T-cell (primary cell): ENCODE measurements around the gene ZFYVE27. TPM values are rescaled to one million over a fixed set of nuclear protein-coding genes. Genes with fewer than 3 reads are reported as not detected.

Source experiments
- ATAC-seq, 4 experiments: fragments of 200-7000 bp in 3 of 4; fragments of 150-1000 bp in 1 of 4; cut with Tn5 transposase; replicated peaks in 1 of 4; 1 replicate in 3 of 4; 2 replicates in 1 of 4; pipeline ENCODE4 v1.10.0; 2021; ENCODE audit warnings: moderate library complexity in 3 of 4, mild to moderate bottlenecking in 2 of 4, moderate number of reproducible peaks in 1 of 4
- CTCF ChIA-PET, 2 donors: fragments of 300-600 bp; sonication (Branson Sonifier 250); formaldehyde crosslinking; loops; one replicate each; lab custom pipeline; 2022; ENCODE audit warnings: antibody characterized with exemption in 2 of 2; lab: Charles Lee
- POLR2A ChIA-PET, 2 donors: fragments of 300-600 bp; sonication (Branson Sonifier 250); formaldehyde crosslinking; loops; one replicate each; lab custom pipeline; 2022; ENCODE audit warnings: antibody characterized with exemption in 2 of 2; lab: Charles Lee
- DNase-seq, 35 experiments: peaks; one replicate each; pipeline versions ENCODE4 v3.0.0 to v3.0.0-alpha.2; 2013 to 2023
- H3K27ac ChIP-seq: one replicate; pipeline ENCODE4 v1.5.1; 2013; ENCODE audit warnings: low read length
- H3K27me3 ChIP-seq, 2 experiments: replicated peaks in 1 of 2; 1 replicate in 1 of 2; 2 replicates in 1 of 2; pipeline versions ENCODE4 v1.6.1 to v1.7.0; 2013; ENCODE audit warnings: low read length in 1 of 2, mixed read lengths in 1 of 2; ENCODE audit not compliant: control insufficient read depth in 2 of 2, insufficient read depth in 2 of 2; ENCODE audit errors: extremely low read depth in 1 of 2
- H3K36me3 ChIP-seq, 2 donors: 1 replicate in 1 of 2; 2 replicates in 1 of 2; pipeline versions ENCODE4 v1.6.1 to v1.7.0; 2013; ENCODE audit warnings: low read length in 1 of 2; ENCODE audit not compliant: control insufficient read depth in 2 of 2, insufficient read depth in 1 of 2; ENCODE audit errors: extremely low read depth in 1 of 2
- H3K4me1 ChIP-seq, 2 experiments: 1 replicate in 1 of 2; 2 replicates in 1 of 2; pipeline versions ENCODE4 v1.6.1 to v1.7.0; 2013; ENCODE audit warnings: low read length in 2 of 2, mixed read lengths in 1 of 2; ENCODE audit not compliant: insufficient read depth in 2 of 2, control insufficient read depth in 1 of 2; ENCODE audit errors: extremely low read depth in 1 of 2
- H3K4me3 ChIP-seq, 2 donors: 1 replicate in 1 of 2; 2 replicates in 1 of 2; pipeline versions ENCODE4 v1.5.1 to v1.7.0; 2013; ENCODE audit warnings: mild to moderate bottlenecking in 2 of 2, low read length in 1 of 2, moderate library complexity in 1 of 2; ENCODE audit not compliant: control insufficient read depth in 1 of 2; ENCODE audit errors: extremely low read depth in 1 of 2
- H3K9me3 ChIP-seq: 2 replicates; pipeline ENCODE4 v1.7.0; 2013
- H3K27ac Mint-ChIP-seq, 2 donors: one replicate each; pipeline ENCODE4 v1.8.0; 2020 to 2021; ENCODE audit warnings: mild to moderate bottlenecking in 2 of 2, mixed read lengths in 2 of 2
- H3K27me3 Mint-ChIP-seq, 2 donors: one replicate each; pipeline ENCODE4 v1.8.0; 2021 to 2022; ENCODE audit warnings: mixed read lengths in 2 of 2
- H3K36me3 Mint-ChIP-seq: one replicate; pipeline ENCODE4 v1.8.0; 2021; ENCODE audit warnings: mixed read lengths
- H3K4me1 Mint-ChIP-seq, 3 donors: one replicate each; pipeline ENCODE4 v1.8.0; 2020 to 2022; ENCODE audit warnings: mixed read lengths in 3 of 3, mild to moderate bottlenecking in 1 of 3
- H3K4me3 Mint-ChIP-seq, 3 donors: one replicate each; pipeline ENCODE4 v1.8.0; 2020 to 2022; ENCODE audit warnings: mild to moderate bottlenecking in 3 of 3, mixed read lengths in 3 of 3, moderate library complexity in 3 of 3
- H3K9me3 Mint-ChIP-seq, 3 donors: one replicate each; pipeline ENCODE4 v1.8.0; 2020 to 2022; ENCODE audit warnings: mixed read lengths in 3 of 3
- WGBS: methylation state at CpG from one replicate; pipeline ENCODE4 v1.1.5; 2013; ENCODE audit warnings: missing lambda C conversion rate; ENCODE audit not compliant: insufficient coverage; 5-methylcytosine and 5-hydroxymethylcytosine counted together
- total RNA-seq, 35 experiments: library from RNA in 6 of 35; stranded (reverse) in 6 of 35; fragments of 120-200 nt in 1 of 35; gene quantifications; one replicate each; pipeline versions ENCODE4 v1.2.1 to v1.2.4 and lab custom pipeline; 2013 to 2026

ZFYVE27 gene
- total RNA-seq, 5 donors from 2014 or later (not counting 1 experiment from before 2014, with no cell fraction given) = 57.6 to 68.0 (median 60.0) TPM

GRCh38 chr10:97701438-97702069 lies 35.4 kb upstream of the ZFYVE27 start:
- H3K9me3 Mint-ChIP-seq = no peaks in the 10 kb centered on the region
- Histone ChIP-seq H3K27ac (no peak overlapping the region), H3K4me1 (no peaks in the 10 kb centered on the region), H3K27me3 (peaks cover 0 to 10% of the 10 kb centered on the region in 2 experiments), H3K36me3 (no peaks in the 10 kb centered on the region), H3K9me3 (no peaks in the 10 kb centered on the region), H3K4me3 (no peak overlapping the region)
- CTCF ChIA-PET = interaction anchor here (0.5 to 2.7 kb wide), 18 partner anchors 8 to 340 kb away, joined by 3 to 29 read pairs (median 7); partner anchors contain the start of genes AVPI1 (in 1 of the 2) and ZFYVE27 (in 1 of the 2)
- H3K27ac Mint-ChIP-seq = no peak overlapping the region
- peaks cover 0 to 4% of the 10 kb centered on the region in 2 donors for H3K27me3 Mint-ChIP-seq
- H3K36me3 Mint-ChIP-seq = no peaks in the 10 kb centered on the region
- H3K4me1 Mint-ChIP-seq = no peaks in the 10 kb centered on the region
- peak; percentile 82 to 95 (median 84) for ATAC-seq
- DNase-seq = peak in 28 of 35 experiments; percentile 11 to 78 (median 28)
- 58% methylated on average over 9 of the region's 12 CpGs for WGBS
- POLR2A ChIA-PET = interaction anchor here in 1 of 2 donors (0.5 kb wide), 1 partner anchor 17 kb away, joined by 7 read pairs; no protein-coding TSS in a partner anchor
- no peak overlapping the region for H3K4me3 Mint-ChIP-seq

- Histone ChIP-seq H3K27ac (no peak overlapping the region), H3K27me3 (peaks cover 0 to 23% of the 10 kb centered on the region in 2 experiments), H3K9me3 (no peaks in the 10 kb centered on the region), H3K4me3 (no peak overlapping the region), H3K4me1 (no peaks in the 10 kb centered on the region), H3K36me3 (no peaks in the 10 kb centered on the region)
- DNase-seq (no peak), ATAC-seq (no peak)
- Mint-ChIP-seq H3K27ac (no peak overlapping the region), H3K9me3 (no peaks in the 10 kb centered on the region), H3K4me3 (no peak overlapping the region), H3K4me1 (no peaks in the 10 kb centered on the region), H3K36me3 (no peaks in the 10 kb centered on the region), H3K27me3 (peaks cover 7 to 11% of the 10 kb centered on the region in 2 donors)
- CTCF ChIA-PET = interaction anchor here (0.8 to 2.7 kb wide), 4 partner anchors 26 to 33 kb away, joined by 3 to 29 read pairs (median 4); partner anchors contain the start of gene ZFYVE27 (in 1 of the 2)
- POLR2A ChIA-PET = no interaction called here
- 83% methylated on average over 4 of the region's 7 CpGs for WGBS
Measured at GRCh38 chr10:97703398-97704067, 33.4 kb upstream of the ZFYVE27 start.

GRCh38 chr10:97704341-97704740 lies 32.6 kb upstream of the ZFYVE27 start:
- peaks cover 0 to 3% (median under 1%) of the 10 kb centered on the region in 3 donors for H3K4me1 Mint-ChIP-seq
- H3K27ac Mint-ChIP-seq = no peak overlapping the region
- Histone ChIP-seq H3K4me1 (no peaks in the 10 kb centered on the region), H3K9me3 (no peaks in the 10 kb centered on the region), H3K36me3 (no peaks in the 10 kb centered on the region), H3K27ac (no peak overlapping the region), H3K27me3 (peaks cover 0 to 26% of the 10 kb centered on the region in 2 experiments), H3K4me3 (no peak overlapping the region)
- CTCF ChIA-PET = interaction anchor here (1.4 to 1.5 kb wide), 2 partner anchors 26 to 32 kb away, joined by 3 to 4 read pairs; partner anchors contain the start of gene ZFYVE27 (in 1 of the 2)
- H3K4me3 Mint-ChIP-seq = no peak overlapping the region
- no peak for DNase-seq
- POLR2A ChIA-PET = no interaction called here
- WGBS = 75% methylated on average over 1 of the region's 1 CpG
- H3K36me3 Mint-ChIP-seq = no peaks in the 10 kb centered on the region
- H3K9me3 Mint-ChIP-seq = no peaks in the 10 kb centered on the region
- no peak for ATAC-seq
- peaks cover 10 to 18% of the 10 kb centered on the region in 2 donors for H3K27me3 Mint-ChIP-seq

GRCh38 chr10:97705006-97705670 lies 31.8 kb upstream of the ZFYVE27 start:
- H3K36me3 Mint-ChIP-seq = no peaks in the 10 kb centered on the region
- no CpG with 5 or more reads among the region's 3 CpGs for WGBS
- no peak overlapping the region for H3K27ac Mint-ChIP-seq
- H3K4me1 ChIP-seq = no peaks in the 10 kb centered on the region
- POLR2A ChIA-PET = no interaction called here
- no peaks in the 10 kb centered on the region for H3K36me3 ChIP-seq
- peaks cover 15 to 26% of the 10 kb centered on the region in 2 donors for H3K27me3 Mint-ChIP-seq
- peaks cover 0 to 6% (median 3%) of the 10 kb centered on the region in 3 donors for H3K4me1 Mint-ChIP-seq
- DNase-seq (no peak), ATAC-seq (no peak)
- H3K9me3 Mint-ChIP-seq = no peaks in the 10 kb centered on the region
- CTCF ChIA-PET = interaction anchor here (0.9 to 1.5 kb wide), 3 partner anchors 18 to 31 kb away, joined by 3 to 4 read pairs (median 3); partner anchors contain the start of gene ZFYVE27 (in 1 of the 2)
- no peak overlapping the region for H3K27ac ChIP-seq
- H3K27me3 ChIP-seq = peaks cover 0 to 32% of the 10 kb centered on the region in 2 experiments
- H3K4me3 ChIP-seq = no peak overlapping the region
- no peaks in the 10 kb centered on the region for H3K9me3 ChIP-seq
- no peak overlapping the region for H3K4me3 Mint-ChIP-seq

- no peak for ATAC-seq
- H3K4me1 Mint-ChIP-seq = peaks cover 3 to 6% (median 6%) of the 10 kb centered on the region in 3 donors
- no peak for DNase-seq
- no peaks in the 10 kb centered on the region for H3K36me3 Mint-ChIP-seq
- peaks cover 15 to 35% of the 10 kb centered on the region in 2 donors for H3K27me3 Mint-ChIP-seq
- H3K27me3 ChIP-seq = peaks cover 0 to 42% of the 10 kb centered on the region in 2 experiments
- ChIA-PET POLR2A (interaction anchor here in 1 of 2 donors (0.5 kb wide), 1 partner anchor 8 kb away, joined by 10 read pairs; no protein-coding TSS in a partner anchor), CTCF (interaction anchor here in 1 of 2 donors (0.9 to 1.3 kb wide), 2 partner anchors 24 to 25 kb away, joined by 3 to 4 read pairs; no protein-coding TSS in a partner anchor)
- no peaks in the 10 kb centered on the region for H3K9me3 Mint-ChIP-seq
- H3K27ac Mint-ChIP-seq = no peak overlapping the region
- H3K4me3 Mint-ChIP-seq = no peak overlapping the region
- WGBS = 84% methylated on average over 9 of the region's 11 CpGs
- H3K4me1 ChIP-seq = no peaks in the 10 kb centered on the region
- no peak overlapping the region for H3K4me3 ChIP-seq
- H3K36me3 ChIP-seq = no peaks in the 10 kb centered on the region
- no peaks in the 10 kb centered on the region for H3K9me3 ChIP-seq
- no peak overlapping the region for H3K27ac ChIP-seq
Measured at GRCh38 chr10:97707134-97707861, 29.6 kb upstream of the ZFYVE27 start.
